Myometrial cell (primary cell): ENCODE data around the gene DLX2. TPM values are rescaled to one million over a fixed set of nuclear protein-coding genes. Genes with fewer than 3 reads are reported as not detected.

Source experiments
- total RNA-seq: library from RNA; depleted of rRNA; stranded (reverse); fragments of >200 nt; gene quantifications from 2 replicates; pipeline ENCODE4 v1.2.3, GENCODE V29; 2015

The DLX2 gene
- total RNA-seq = not detected in 2 replicates

GRCh38 chr2:172102391-172103359 lies at the start of gene DLX2:
Gene DLX2 (minus strand): TSS chr2:172102900. CDS start chr2:172102538, 362 bp downstream.

GRCh38 chr2:172085460-172086159 lies 17.1 kb downstream of the DLX2 start, which contains the start of gene DLX1:
Gene DLX1 (plus strand): TSS chr2:172085507. CDS start chr2:172085678, 171 bp downstream.

Other genes starting within 250 kb of the DLX2 start
- 10.7 and 14.2 TPM in 2 replicates for gene SLC25A12, start 208.7 kb downstream of the DLX2 start, total RNA-seq
- gene HAT1, start 180.4 kb downstream of the DLX2 start, total RNA-seq = 34.0 and 56.2 TPM in 2 replicates
- gene METAP1D, start 102.9 kb downstream of the DLX2 start, total RNA-seq = 6.9 and 9.8 TPM in 2 replicates
- gene DLX1, start 17.4 kb downstream of the DLX2 start, total RNA-seq = not detected in 2 replicates